Measurements from ENCODE around the gene PFKFB4.

Gene PFKFB4

DNA sequence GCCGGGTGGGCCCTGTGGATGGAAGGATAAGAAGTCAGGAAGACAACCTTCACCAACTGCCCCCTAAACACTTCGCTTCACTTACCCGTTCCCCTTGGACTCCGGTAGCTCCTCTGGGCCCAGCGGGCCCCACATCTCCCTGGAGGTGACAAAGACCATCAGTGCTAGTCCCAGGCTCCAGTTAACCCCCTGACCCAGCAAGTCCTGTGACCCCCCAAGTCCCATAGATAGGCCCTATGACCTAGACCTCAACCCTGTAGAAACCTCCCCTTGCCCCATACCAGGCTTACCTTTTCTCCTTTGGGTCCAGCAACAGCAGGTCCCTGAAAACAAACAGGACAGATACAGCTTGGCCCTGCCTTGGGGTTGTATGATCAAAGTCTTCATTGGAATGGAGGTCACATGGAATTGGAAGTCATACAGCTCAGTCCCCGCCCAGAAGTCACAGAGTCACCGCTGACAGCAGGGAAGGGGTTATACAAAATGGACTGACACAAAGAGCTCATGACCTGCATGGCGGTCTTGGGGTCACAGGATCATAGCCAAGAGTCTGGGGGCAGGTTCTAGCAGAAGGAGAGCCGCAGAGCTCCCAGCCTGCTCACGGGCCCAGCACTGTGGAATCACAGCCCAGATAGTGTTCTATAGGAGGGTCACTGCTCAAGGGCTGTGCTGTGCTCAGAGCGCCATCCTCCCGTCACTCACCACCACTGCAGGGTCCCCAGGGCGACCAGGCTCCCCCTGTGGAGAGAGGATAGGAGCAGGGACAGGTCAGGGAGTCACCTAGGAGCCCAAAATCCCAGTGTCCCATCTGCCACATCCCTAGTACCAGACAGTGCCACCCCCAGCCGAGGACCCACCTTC, 25.2 kb upstream of the PFKFB4 start:
- no peak for DNase-seq

- DNase-seq, result no peak
Measured at GRCh38 chr3:48576647-48577046, 20.0 kb upstream of the PFKFB4 start.

- no peak for DNase-seq
Measured at GRCh38 chr3:48575366-48575765, 18.8 kb upstream of the PFKFB4 start.

DNA sequence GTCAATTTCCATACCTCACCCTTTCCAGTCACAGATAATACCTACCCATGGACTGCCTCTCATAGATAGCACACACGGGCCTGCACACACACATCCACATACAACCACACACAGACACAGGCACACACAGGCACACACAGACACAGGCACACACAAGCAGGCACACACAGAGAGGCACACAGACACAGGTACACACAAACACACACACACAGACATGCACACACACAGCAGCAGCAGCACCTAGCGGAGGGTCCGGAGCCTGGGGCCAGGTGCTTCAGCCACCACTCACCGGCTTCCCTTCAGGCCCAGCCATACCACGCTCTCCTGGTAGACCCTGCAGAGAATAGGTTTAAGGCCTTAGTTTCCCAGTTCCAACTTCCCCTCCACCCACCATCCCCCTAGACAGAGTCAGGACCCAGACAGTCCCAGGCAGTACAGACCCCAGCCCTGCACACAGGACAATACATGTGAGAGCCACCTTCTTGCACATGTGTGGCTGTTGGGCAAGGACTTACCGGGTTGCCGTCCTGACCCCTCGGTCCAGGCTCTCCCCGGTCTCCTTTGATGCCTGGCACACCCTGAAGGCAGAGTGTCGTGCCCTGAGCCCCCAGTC, 17.5 kb upstream of the PFKFB4 start:
- no peak for DNase-seq

DNA sequence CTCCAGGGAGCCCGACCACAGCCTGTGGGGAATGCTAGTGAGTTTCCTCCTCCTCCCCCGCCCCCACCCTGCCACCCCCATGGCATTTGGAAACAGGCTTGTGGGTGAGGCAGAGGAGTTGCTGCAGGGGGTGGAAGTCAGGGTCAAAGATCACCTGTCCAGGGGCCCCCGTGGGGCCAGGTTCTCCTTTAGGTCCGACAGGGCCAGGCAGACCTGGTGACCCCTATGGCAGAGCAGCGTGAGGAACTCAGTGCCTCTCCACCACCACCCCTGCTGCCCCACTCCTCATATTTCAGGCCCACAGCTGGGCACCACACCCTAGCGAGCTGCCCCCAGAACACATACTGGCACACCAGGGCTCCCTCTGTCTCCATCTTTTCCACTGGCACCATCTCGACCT, 15.9 kb upstream of the PFKFB4 start:
- no peak for DNase-seq

DNA sequence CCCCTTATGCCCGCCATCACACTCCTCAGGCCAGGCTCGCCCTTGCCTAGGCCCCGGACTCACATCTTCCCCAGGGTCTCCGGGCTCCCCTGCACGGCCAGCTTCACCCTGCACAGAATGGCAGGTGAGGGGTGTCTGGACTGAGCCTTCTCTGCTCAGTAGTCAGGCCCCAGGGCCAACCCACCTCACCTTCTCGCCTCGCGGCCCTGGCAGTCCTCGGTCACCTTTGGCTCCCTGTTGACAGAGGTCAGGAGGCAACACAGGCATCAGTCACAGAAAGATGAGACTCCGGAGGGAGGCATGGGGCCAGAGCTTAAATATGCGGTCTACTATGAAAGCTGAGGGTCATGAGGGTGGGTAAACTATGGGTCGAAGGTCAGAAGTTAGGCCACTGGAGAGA, 15.3 kb upstream of the PFKFB4 start:
- DNase-seq, result no peak

- no peak for DNase-seq
Measured at GRCh38 chr3:48569808-48570450, 13.3 kb upstream of the PFKFB4 start.

- DNase-seq, result no peak
Measured at GRCh38 chr3:48569400-48569799, 12.8 kb upstream of the PFKFB4 start.

DNA sequence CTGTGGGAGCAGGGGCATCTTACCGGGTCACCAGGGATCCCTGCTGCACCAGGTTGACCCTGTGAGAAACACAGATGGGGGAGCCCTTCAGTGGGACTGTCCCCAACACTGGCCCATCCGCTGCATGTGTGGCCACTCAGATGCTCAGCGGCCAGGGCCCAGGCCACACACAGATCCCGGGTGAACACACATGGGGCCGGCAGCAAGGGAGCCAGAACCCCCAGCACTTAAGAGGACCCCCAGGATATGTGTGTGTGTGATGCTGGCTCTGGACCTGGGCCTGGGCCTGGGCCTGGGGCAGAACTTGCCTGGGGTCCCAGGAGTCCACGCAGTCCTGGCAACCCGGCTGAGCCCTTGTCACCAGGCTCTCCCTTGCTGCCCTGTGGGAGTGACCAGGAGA, 11.9 kb upstream of the PFKFB4 start:
- no peak for DNase-seq

DNA sequence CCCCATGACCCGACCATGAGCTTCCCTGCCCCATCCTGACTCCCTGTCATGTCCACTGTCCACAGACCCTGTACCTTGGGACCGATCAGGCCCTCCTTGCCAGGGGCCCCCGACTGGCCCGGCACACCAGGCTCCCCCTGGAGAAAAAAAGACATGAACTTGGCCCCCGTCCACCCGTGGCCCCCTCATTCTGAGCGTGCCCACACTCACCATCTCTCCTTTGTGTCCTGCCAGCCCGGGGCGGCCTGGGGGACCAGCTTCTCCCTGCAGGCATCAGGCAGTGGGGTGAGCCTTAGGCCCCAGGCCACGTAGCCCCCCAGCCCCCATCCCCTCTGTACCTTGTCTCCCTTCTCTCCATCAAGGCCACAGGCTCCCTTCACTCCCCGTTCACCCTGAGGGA, 10.9 kb upstream of the PFKFB4 start:
- DNase-seq, result no peak

DNA sequence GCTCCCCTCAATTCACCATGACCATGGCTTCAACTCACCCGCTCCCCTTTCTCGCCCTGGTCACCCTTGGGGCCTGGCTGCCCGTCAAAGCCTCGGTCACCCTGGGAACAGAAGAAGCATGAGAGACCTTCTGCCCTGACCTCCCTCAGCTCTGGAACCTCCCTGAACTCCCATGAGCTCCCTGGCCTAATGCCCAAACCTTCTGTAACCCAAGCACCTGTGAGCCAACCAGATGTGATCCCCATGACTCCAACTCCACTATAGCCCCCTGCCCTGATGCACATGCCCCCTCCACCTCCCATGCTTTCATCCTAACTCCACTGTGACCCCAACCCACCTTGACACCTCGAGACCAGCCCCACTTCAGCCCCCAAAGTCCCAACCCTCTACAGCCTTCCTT, 10.5 kb upstream of the PFKFB4 start:
- no peak for DNase-seq

DNA sequence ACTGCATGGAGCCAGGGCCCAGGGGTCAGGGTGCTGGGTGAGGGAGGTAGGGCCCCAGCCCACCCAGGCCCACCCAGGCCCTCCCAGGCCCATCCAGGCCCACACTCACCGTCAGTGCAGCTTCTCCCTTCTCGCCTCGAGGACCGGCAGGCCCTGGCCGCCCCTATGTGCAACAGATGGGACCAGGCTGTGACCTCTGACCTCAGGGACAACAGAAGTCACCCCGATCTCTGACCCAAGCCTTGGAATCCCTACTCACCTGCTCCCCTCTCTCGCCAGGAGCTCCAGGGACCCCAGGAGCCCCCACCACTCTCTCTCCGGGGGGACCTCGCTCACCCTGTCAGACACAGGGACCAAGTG, 9.8 kb upstream of the PFKFB4 start:
- no peak for DNase-seq

DNA sequence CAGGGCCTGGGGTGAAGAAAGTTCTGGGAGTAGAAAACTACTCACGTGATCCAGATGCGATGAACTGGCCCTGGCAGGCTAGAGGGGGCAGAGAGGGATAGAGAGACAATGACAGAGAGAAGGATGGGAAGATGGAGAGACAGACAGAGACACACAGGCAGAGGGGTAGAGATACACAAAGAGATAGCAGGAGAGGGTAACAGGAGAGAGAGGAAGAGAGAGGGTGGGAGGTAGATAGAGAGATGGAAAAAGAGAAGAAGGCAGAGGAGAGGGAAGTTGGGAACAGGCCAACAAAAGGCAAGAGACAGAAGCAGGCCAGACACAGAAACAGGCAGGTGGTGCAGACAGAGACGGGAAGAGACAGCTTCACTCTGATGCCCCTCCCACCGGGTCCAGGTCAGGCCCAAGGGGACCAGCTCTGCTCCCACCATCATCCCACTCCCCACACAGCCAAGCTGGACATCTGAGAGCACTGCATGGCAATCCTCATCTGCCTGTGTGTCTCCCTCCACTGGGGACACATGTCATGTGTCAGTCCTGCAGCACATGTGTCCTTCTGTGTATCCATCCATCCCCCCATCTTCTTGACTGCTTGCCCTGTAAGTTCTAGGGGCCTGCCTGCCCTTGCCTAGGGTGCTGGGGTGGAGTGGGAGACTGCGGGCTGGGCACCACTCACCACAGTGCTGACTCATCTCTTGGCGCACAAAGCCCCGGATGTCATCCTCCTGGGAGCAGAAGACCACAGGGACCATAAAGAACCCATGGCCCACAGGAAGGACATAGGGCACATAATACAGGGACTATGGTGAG, 9.2 kb upstream of the PFKFB4 start:
- DNase-seq, result no peak

DNA sequence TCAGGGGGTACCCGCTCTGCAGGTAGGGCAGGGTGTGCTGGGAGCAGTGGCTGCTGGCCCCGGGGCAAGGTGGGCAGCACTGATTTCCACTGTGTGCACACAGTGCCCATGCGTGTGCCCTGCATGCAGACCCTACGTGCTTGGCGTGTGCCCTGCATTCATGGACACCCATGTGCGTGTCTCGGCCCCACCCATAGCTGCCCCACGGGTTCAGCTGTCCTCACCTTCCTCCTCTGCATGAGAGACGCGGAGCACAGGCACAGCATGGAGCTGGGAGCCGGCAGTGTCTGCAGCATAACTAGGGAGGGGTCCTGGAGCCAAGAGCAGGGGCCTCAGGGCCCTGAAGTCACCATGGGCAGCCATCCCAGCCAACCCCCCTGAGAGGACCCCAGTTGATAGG, 8.6 kb upstream of the PFKFB4 start:
- no peak for DNase-seq

DNA sequence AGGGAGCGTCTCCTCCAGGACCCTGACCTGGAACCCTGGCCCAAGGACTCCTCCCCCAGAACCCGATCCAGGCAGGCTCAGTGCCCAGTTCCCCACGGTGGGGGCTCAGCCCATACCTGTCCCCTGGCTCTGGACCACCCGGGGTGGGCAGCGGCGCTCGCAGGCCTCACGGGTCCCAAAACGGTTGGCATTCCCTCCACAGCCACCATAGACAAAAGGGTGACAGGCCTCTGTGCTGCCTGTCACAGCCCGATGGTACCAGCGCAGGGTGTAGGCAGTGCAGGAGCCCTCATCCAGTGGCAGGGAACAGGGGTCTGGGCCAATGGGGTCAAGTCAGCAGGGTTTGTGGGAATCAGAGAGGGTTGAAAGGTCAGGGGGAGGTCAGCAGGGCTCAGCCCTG, 8.1 kb upstream of the PFKFB4 start:
- DNase-seq, result no peak

GRCh38 chr3:48564022-48564421, 7.4 kb upstream of the PFKFB4 start:
- DNase-seq, result no peak

- DNase-seq, result no peak
Measured at GRCh38 chr3:48563382-48563918, 6.8 kb upstream of the PFKFB4 start, which contains the start of gene UCN2. Gene UCN2 (minus strand): TSS chr3:48563781. CDS start chr3:48563124, 657 bp downstream.

DNA sequence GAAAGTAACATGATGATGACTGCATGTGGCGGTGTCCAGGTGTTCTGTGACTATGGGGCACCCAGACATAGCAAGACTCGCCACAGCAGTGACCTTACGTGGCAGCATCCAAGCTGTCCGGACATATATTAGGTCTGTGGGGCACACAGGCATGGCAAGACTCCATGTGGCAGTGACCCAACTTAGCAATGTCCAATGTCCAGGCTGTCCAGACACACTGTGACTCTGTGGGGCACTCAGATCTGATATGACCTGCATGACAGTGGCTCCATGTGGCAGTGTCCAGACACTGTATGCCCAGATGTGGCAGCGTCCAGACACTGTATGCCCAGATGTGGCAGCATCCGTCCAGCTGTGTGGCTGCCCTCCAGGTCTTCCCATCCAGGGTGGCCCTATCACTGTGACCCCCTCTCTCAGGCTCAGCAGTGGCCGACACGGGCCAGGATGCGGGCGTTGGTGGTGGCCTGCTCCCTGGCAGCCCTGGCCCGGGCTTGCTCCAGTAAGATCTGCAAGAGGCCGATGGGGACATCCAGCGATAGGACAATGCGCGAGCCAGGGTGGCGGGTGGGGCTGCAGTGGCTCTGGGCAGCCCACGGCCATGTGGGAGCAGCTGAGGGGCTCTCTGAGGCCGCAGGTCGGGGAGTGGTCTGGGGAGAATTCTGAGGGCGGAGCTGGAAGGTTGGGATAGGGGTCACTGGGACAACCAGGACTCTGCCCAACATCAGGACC, 5.9 kb upstream of the PFKFB4 start:
- no peak for DNase-seq

DNA sequence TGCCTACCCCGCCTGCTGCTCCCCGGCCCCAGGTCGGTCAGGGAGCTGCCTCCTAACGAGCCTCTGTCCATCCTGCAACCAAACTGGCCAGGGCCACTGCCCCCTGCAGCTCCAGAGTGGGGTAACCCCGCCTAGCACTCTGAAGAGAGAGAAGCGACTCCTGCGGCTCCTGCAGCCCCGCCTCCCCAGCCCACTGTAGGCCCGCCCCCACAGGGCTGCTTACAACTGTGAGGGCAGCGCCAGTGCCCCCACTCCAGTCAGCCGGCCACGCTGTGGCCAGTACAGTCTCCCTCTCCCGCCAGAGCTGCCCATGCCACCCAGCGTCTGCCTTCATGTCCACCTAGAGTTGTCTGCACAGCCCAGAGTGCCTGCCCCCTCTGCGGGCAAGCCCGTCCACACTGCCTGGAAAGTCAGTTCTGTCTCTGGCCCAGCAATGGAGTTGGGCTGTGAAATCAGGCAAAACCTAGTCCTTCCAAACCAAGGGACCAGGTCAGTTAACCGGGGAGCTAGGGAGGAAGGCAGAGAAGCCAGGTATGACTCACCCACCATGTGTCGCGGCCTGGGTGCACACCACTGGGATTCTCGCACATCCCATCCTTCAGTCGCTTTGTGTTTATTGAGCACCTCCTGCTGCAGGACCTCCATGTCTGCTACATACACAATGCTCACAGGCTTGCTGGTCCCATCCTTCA, 4.6 kb upstream of the PFKFB4 start:
- no peak for DNase-seq

- no peak for DNase-seq
Measured at GRCh38 chr3:48560648-48561018, 4.0 kb upstream of the PFKFB4 start.

GRCh38 chr3:48558493-48559134, 2.0 kb upstream of the PFKFB4 start:
- DNase-seq, result no peak
